ENCODE data around the gene GFER.

Gene GFER

GRCh38 chr16:1980770-1981087 is 3.3 kb upstream of the GFER start:
- TF ChIP-seq NFIC (IDR thresholded peaks at IDR 0.05) (no peak), TEAD4 (IDR thresholded peaks at IDR 0.05) (no peak), TCF12 (IDR thresholded peaks at IDR 0.05; ENCODE audit: low read depth) (no peak), CEBPB (IDR thresholded peaks at IDR 0.05) (no peak), CREB1 (IDR thresholded peaks at IDR 0.05; ENCODE audit: low read depth) (no peak), USF1 (IDR thresholded peaks at IDR 0.05) (no peak), ZBTB7A (IDR thresholded peaks at IDR 0.05; ENCODE audit: low read depth) (no peak), FOXM1 (IDR thresholded peaks at IDR 0.05; ENCODE audit: borderline replicate concordance, low read depth) (no peak), EP300 (IDR thresholded peaks at IDR 0.05; ENCODE audit: borderline replicate concordance) (no peak), EGR1 (IDR thresholded peaks at IDR 0.05) (no peak), RAD21 (IDR thresholded peaks at IDR 0.05; ENCODE audit: low read depth) (no peak), TAF1 (IDR thresholded peaks at IDR 0.05; ENCODE audit: low read depth) (no peak), MAX (IDR thresholded peaks at IDR 0.05) (no peak), YY1 (IDR thresholded peaks at IDR 0.05; ENCODE audit: low read depth) (no peak)
- TF ChIP-seq, protein P1, sequence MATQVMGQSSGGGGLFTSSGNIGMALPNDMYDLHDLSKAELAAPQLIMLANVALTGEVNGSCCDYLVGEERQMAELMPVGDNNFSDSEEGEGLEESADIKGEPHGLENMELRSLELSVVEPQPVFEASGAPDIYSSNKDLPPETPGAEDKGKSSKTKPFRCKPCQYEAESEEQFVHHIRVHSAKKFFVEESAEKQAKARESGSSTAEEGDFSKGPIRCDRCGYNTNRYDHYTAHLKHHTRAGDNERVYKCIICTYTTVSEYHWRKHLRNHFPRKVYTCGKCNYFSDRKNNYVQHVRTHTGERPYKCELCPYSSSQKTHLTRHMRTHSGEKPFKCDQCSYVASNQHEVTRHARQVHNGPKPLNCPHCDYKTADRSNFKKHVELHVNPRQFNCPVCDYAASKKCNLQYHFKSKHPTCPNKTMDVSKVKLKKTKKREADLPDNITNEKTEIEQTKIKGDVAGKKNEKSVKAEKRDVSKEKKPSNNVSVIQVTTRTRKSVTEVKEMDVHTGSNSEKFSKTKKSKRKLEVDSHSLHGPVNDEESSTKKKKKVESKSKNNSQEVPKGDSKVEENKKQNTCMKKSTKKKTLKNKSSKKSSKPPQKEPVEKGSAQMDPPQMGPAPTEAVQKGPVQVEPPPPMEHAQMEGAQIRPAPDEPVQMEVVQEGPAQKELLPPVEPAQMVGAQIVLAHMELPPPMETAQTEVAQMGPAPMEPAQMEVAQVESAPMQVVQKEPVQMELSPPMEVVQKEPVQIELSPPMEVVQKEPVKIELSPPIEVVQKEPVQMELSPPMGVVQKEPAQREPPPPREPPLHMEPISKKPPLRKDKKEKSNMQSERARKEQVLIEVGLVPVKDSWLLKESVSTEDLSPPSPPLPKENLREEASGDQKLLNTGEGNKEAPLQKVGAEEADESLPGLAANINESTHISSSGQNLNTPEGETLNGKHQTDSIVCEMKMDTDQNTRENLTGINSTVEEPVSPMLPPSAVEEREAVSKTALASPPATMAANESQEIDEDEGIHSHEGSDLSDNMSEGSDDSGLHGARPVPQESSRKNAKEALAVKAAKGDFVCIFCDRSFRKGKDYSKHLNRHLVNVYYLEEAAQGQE (IDR thresholded peaks at IDR 0.05; ENCODE audit: low read depth), result no peak

DNA sequence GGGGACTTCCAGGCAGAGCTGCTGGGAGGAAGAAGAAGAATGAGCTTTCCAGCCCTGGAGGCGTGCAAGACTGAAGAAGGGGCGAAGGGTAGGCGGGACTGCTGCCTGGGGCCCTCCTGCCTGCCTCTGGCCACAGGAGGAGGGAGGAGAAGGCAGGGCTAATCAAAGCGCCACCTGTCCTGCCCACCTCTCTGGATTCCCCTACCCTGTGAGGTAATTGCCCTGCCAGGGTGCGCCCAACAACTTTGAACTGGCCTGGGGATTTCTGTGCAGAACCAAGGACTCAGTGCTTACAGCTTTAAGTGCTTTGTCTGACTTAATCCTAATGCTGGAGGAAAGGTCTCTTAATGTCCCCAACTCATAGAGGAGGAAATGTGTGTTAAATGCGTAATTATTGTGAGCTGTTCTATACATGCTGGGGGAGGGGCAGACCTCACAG is 2.6 kb upstream of the GFER start, which contains the start of gene NOXO1:
NOXO1 (minus strand) TSS at position 72 of the 439 bp plus-strand sequence. CDS start 290 bp downstream, outside the sequence.
- TF ChIP-seq TEAD4 (IDR thresholded peaks at IDR 0.05), result no peak
- TF ChIP-seq RAD21 (IDR thresholded peaks at IDR 0.05; ENCODE audit: low read depth), result no peak
- no peak for TF ChIP-seq NFIC (IDR thresholded peaks at IDR 0.05)
- TF ChIP-seq CEBPB (IDR thresholded peaks at IDR 0.05), result no peak
- TF ChIP-seq CREB1 (IDR thresholded peaks at IDR 0.05; ENCODE audit: low read depth), result no peak
- TF ChIP-seq EP300 (IDR thresholded peaks at IDR 0.05; ENCODE audit: borderline replicate concordance), result no peak
- no peak for TF ChIP-seq TCF12 (IDR thresholded peaks at IDR 0.05; ENCODE audit: low read depth)
- no peak for TF ChIP-seq EGR1 (IDR thresholded peaks at IDR 0.05)
- TF ChIP-seq FOXM1 (IDR thresholded peaks at IDR 0.05; ENCODE audit: borderline replicate concordance, low read depth), result no peak
- TF ChIP-seq ZBTB7A (IDR thresholded peaks at IDR 0.05; ENCODE audit: low read depth), result no peak
- TF ChIP-seq TAF1 (IDR thresholded peaks at IDR 0.05; ENCODE audit: low read depth), result no peak
- no peak for TF ChIP-seq YY1 (IDR thresholded peaks at IDR 0.05; ENCODE audit: low read depth)
- TF ChIP-seq MAX (IDR thresholded peaks at IDR 0.05), result no peak
- TF ChIP-seq, protein P1 (IDR thresholded peaks at IDR 0.05; ENCODE audit: low read depth), result no peak

DNA sequence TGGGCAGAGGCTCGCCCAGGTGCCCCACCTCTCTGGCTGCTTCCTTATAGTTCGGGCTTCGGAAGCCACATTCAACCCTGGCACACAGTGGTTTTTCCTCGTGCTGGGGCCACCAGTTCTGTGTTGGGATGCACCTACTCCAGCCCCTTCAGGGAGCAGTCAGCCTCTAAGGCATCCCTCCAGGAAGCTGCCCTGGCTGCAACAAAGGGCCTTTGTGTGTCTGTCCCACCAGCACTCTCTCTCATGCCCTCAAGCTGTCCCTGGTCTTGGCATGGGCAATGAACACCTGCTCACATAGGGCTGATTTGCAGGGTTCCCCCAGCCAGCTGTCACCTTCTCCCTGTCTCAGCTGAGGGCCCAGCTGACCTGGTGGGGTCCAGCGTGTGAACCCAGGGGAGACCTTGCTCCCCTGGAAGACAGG is 2.0 kb upstream of the GFER start:
- no peak for TF ChIP-seq YY1 (IDR thresholded peaks at IDR 0.05; ENCODE audit: low read depth)
- no peak for TF ChIP-seq USF1 (IDR thresholded peaks at IDR 0.05)
- no peak for TF ChIP-seq EGR1 (IDR thresholded peaks at IDR 0.05)

DNA sequence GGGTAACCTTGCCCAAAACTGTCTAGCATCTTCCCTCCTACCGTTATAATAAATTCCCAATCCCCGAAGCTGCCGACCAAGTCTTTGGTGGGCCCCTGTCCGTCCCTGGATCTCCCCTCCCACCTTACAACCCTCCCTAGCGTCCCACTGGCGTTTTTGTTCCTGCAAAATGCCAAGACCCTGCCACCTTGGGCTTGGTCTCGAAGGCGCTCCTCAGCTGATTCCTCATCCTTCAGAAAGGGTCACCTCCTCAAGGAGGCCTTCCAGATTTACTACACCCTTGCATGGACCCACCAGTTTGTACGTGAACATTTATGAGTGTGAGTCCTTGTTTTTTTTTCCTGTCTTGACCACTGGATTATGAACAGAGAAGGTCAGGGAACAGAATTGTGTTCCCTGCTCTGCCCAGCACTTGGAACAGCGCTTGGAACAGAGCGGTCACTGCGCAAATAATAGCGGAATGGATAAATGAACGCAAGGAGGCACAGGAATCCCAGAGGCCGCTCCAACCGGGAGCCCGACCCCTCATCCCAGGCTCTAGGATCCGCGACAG is 926 bp upstream of the GFER start:
- TF ChIP-seq, protein P1 (IDR thresholded peaks at IDR 0.05; ENCODE audit: low read depth), result no peak
- TF ChIP-seq EGR1 (IDR thresholded peaks at IDR 0.05), result no peak
- TF ChIP-seq TCF12 (IDR thresholded peaks at IDR 0.05; ENCODE audit: low read depth), result no peak
- no peak for TF ChIP-seq CEBPB (IDR thresholded peaks at IDR 0.05)
- no peak for TF ChIP-seq NFIC (IDR thresholded peaks at IDR 0.05)
- TF ChIP-seq TEAD4 (IDR thresholded peaks at IDR 0.05), result no peak
- no peak for TF ChIP-seq TAF1 (IDR thresholded peaks at IDR 0.05; ENCODE audit: low read depth)
- no peak for TF ChIP-seq MAX (IDR thresholded peaks at IDR 0.05)
- TF ChIP-seq CREB1 (IDR thresholded peaks at IDR 0.05; ENCODE audit: low read depth), result no peak
- TF ChIP-seq EP300 (IDR thresholded peaks at IDR 0.05; ENCODE audit: borderline replicate concordance), result no peak
- no peak for TF ChIP-seq USF1 (IDR thresholded peaks at IDR 0.05)
- no peak for TF ChIP-seq FOXM1 (IDR thresholded peaks at IDR 0.05; ENCODE audit: borderline replicate concordance, low read depth)
- TF ChIP-seq RAD21 (IDR thresholded peaks at IDR 0.05; ENCODE audit: low read depth), result no peak
- TF ChIP-seq YY1 (IDR thresholded peaks at IDR 0.05; ENCODE audit: low read depth), result no peak
- no peak for TF ChIP-seq ZBTB7A (IDR thresholded peaks at IDR 0.05; ENCODE audit: low read depth)

Measured in Ishikawa (cell line).